Mesodermal cell (in vitro differentiated cells): ENCODE data around the gene GNMT.

Source experiments
- H3K27ac ChIP-seq: 2 replicates; pipeline ENCODE4 v1.7.0; 2013; ENCODE audit warnings: mild to moderate bottlenecking, low read depth, low read length, moderate library complexity; ENCODE audit not compliant: severe bottlenecking
- H3K36me3 ChIP-seq: 2 replicates; pipeline ENCODE4 v1.7.1; 2013; ENCODE audit warnings: mild to moderate bottlenecking, low read length, moderate library complexity; ENCODE audit not compliant: control insufficient read depth, insufficient read depth
- H3K4me1 ChIP-seq: one replicate; pipeline ENCODE4 v1.7.1; 2013; ENCODE audit warnings: mild to moderate bottlenecking, low read length; ENCODE audit not compliant: insufficient read depth, control insufficient read depth, poor library complexity, severe bottlenecking
- H3K4me3 ChIP-seq: 2 replicates; pipeline ENCODE4 v1.7.0; 2013; ENCODE audit warnings: low read length, control low read depth, mild to moderate bottlenecking; ENCODE audit not compliant: insufficient read depth, poor library complexity, severe bottlenecking; ENCODE audit errors: extremely low read depth
- H3K9me3 ChIP-seq: 2 replicates; pipeline ENCODE4 v1.7.1; 2013; ENCODE audit warnings: mild to moderate bottlenecking, low read length, moderate library complexity; ENCODE audit not compliant: control insufficient read depth
- WGBS, 2 experiments: methylation state at CpG; one replicate each; pipeline ENCODE4 v1.1.5; 2013; ENCODE audit warnings: missing lambda C conversion rate in 2 of 2; ENCODE audit not compliant: insufficient coverage in 2 of 2; 5-methylcytosine and 5-hydroxymethylcytosine counted together

The GNMT gene

GRCh38 chr6:42974919-42975505 is 14.5 kb downstream of the GNMT start:
- WGBS, 2 experiments: 90 to 93% methylated on average over 3 to 4 of the region's 5 CpGs
- H3K27ac ChIP-seq: no peak overlapping the region
- no peak overlapping the region for H3K4me3 ChIP-seq
- peaks cover 18% of the 10 kb centered on the region for H3K4me1 ChIP-seq
- no peaks in the 10 kb centered on the region for H3K9me3 ChIP-seq
- peaks cover 18% of the 10 kb centered on the region for H3K36me3 ChIP-seq

DNA sequence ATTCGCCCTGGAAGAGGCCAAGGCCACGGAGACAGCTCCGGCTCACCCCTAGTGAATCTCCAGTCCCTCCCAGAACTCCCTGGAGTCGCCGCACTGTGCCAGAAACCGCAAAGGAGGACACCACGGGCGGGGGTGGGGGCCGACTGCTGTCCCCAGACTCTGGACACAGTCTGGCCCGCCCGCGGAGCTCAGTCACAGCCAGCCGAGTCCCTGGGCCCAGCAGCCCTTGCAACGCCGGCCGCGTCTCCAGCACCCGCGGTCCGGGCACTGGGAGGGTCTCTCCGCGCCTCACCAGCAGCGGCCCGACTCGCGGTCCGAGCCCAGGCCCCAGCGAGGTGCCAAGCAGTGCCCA is 17.9 kb downstream of the GNMT start:
- WGBS, 2 experiments: 0 to 2% methylated on average over 26 to 28 of the region's 28 CpGs
- H3K4me1 ChIP-seq: peaks cover 7% of the 10 kb centered on the region
- H3K27ac ChIP-seq: peak overlapping the region; percentile 73

DNA sequence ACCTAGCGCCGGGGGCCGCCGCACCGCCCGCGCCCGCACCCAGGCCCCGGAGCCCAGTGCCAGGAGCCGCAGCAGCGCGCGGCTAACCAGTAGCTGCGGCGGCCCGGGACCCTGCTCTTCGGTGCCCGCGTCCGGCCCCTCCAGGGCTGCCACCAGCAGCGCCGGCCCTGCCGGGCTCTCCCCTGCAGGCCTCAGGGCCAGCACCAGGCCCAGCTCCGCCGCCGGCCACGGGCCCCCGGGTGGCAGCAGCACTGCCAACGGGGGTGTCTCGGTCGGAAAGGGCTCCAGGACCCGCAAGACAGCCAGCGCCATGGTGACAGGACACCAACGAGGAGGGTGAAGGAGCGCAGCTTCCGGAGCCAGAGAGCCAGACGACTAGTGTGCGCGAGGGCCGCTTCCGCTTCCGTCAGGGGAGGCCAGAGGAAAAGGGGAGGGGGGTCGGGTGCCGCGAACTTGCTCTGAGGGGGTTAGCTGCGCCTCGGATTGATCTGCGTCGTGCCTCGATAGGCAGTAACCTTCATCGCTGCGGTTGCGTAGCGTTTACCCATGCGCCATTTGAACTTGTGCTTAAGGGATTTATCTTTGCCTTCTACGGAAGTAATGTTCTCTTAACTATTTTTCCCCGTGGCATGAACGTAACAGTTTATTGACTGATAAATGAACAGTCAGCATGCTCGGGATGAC is 18.4 kb downstream of the GNMT start, which contains the start of gene PEX6:
Gene PEX6, minus strand, starts transcription at position 343 of the 684 bp plus-strand sequence. Its CDS starts 31 bp downstream, at position 312.
- Histone ChIP-seq H3K36me3 (peaks cover 11% of the 10 kb centered on the region), H3K27ac (peak within 1 kb of the TSS; percentile 73), H3K4me3 (peak within 1 kb of the TSS; percentile 88), H3K4me1 (peaks cover 7% of the 10 kb centered on the region), H3K9me3 (no peaks in the 10 kb centered on the region)
- WGBS, 2 experiments: 1% methylated on average over 55 to 59 of the region's 59 CpGs

More for the DNA sequence above, 17.9 kb downstream of the GNMT start:
- Histone ChIP-seq H3K36me3 (peaks cover 16% of the 10 kb centered on the region), H3K4me3 (peak overlapping the region; percentile 88), H3K9me3 (no peaks in the 10 kb centered on the region)

GRCh38 chr6:42979523-42980177 is 19.1 kb downstream of the GNMT start:
- 69 to 93% methylated on average over 2 to 8 of the region's 9 CpGs for WGBS, 2 experiments
- peak overlapping the region; percentile 73 for H3K27ac ChIP-seq
- H3K9me3 ChIP-seq: no peaks in the 10 kb centered on the region
- H3K36me3 ChIP-seq: peaks cover 9% of the 10 kb centered on the region
- peaks cover 7% of the 10 kb centered on the region for H3K4me1 ChIP-seq
- H3K4me3 ChIP-seq: peak overlapping the region; percentile 88

DNA sequence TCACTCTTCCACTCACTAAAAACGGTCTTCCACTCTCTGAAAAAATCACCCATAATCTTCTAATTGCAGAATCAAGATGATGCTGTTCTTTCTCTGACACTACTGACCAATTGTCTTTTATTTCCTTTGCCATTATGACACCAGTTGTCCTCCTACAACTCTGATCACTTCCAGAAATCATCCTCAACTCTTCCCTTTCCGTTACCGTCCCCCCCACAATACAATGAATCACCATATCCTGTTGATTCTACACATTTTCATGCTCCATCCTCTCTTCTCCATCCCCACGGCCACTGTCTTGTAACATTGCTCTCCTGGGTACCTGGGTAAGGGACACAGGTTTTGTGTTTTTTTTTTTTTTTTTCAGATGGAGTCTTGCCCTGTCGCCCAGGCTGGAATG is 21.3 kb downstream of the GNMT start:
- H3K9me3 ChIP-seq: no peaks in the 10 kb centered on the region
- H3K27ac ChIP-seq: no peak overlapping the region
- H3K4me3 ChIP-seq: no peak overlapping the region
- H3K4me1 ChIP-seq: peaks cover 10% of the 10 kb centered on the region
- H3K36me3 ChIP-seq: peaks cover 10% of the 10 kb centered on the region
- WGBS, 2 experiments: 90 to 95% methylated on average over 3 to 4 of the region's 5 CpGs

DNA sequence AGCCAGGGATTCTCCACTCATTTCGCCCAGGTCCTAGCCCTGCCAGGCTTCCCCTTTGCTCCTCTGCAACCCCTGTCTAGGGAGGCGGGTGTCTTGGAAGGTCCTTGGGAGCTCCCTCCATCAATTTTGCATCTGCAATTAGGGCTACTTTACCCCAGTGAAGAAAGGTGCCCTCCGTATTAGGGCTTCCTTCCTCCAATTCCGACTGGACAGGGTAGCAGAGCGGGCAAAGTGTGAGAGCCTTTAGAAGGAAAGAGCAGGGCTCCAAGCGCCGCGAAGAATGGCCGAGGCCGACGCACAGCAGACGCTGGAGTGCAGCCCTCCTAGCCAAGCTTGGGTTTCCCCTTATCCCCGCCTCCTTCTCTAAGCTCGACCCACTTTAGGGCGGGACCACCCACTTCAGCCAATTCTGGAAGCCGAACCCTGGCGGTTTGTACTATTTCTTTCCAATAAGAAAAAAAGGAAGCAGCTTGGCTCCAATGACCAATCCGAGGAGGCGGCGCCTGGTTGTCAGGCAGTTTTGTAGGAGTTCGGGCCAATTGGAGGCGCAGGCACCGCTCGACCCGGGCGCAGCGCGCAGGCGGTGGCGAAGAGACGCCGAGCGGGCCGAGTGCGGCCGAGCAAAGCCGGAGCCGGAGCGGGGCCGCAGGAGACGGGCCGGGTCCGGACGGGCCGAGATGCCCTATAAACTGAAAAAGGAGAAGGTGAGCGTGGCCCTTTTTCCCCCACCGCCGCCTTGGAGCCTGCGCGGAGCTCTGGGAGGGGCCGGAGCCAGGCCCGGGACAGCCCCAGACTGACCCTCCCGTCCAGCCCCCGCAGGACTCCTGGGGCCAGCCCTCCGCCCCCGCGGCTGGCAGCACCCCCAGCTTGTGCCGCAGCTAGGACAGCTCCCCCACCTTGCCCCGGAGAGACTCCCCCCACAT is 23.7 kb downstream of the GNMT start, which contains the start of gene PPP2R5D:
Gene PPP2R5D, plus strand, starts transcription at position 570 of the 923 bp plus-strand sequence. Its CDS starts 108 bp downstream, at position 678.
- no peaks in the 10 kb centered on the region for H3K9me3 ChIP-seq
- WGBS, 2 experiments: 1% methylated on average over 37 to 52 of the region's 59 CpGs

GRCh38 chr6:42984924-42985475 is 24.4 kb downstream of the GNMT start:
- Histone ChIP-seq H3K4me3 (peak overlapping the region; percentile 86), H3K4me1 (peaks cover 4% of the 10 kb centered on the region), H3K9me3 (no peaks in the 10 kb centered on the region), H3K27ac (peak overlapping the region; percentile 57), H3K36me3 (peaks cover 36% of the 10 kb centered on the region)
- 21 to 27% methylated on average over 10 to 11 of the region's 13 CpGs for WGBS, 2 experiments

More for the DNA sequence above, 23.7 kb downstream of the GNMT start, which contains the start of gene PPP2R5D:
- Histone ChIP-seq H3K4me1 (peaks cover 10% of the 10 kb centered on the region), H3K36me3 (peaks cover 29% of the 10 kb centered on the region), H3K4me3 (peak within 1 kb of the TSS; percentile 86), H3K27ac (peak within 1 kb of the TSS; percentile 77)

GRCh38 chr6:42987533-42988451 is 27.2 kb downstream of the GNMT start:
- 92 to 93% methylated on average over 2 to 4 of the region's 5 CpGs for WGBS, 2 experiments
- Histone ChIP-seq H3K27ac (no peak overlapping the region), H3K4me3 (no peak overlapping the region), H3K36me3 (peaks cover 62% of the 10 kb centered on the region), H3K9me3 (no peaks in the 10 kb centered on the region), H3K4me1 (peaks cover 3% of the 10 kb centered on the region)

- no peaks in the 10 kb centered on the region for H3K9me3 ChIP-seq
- WGBS, 2 experiments: 83 to 86% methylated on average over 1 of the region's 1 CpG
- peaks cover 3% of the 10 kb centered on the region for H3K4me1 ChIP-seq
- peaks cover 62% of the 10 kb centered on the region for H3K36me3 ChIP-seq
- H3K27ac ChIP-seq: no peak overlapping the region
- no peak overlapping the region for H3K4me3 ChIP-seq
Observed at GRCh38 chr6:42988486-42989020, 28.0 kb downstream of the GNMT start.
